Body of pancreas (tissue), 4 donors: Measurements from ENCODE around the gene DIP2A.

Source experiments
- POLR2A ChIP-seq, 3 donors: fragments of 450-650 bp; IDR thresholded peaks; one replicate each; pipeline ENCODE4 v1.6.1; 2016; ENCODE audit warnings: antibody characterized with exemption in 3 of 3, mild to moderate bottlenecking in 2 of 3
- TF ChIP-seq, protein P1 (sequence below), 7 experiments: fragments of 450-650 bp in 4 of 7; fragments of 200-600 bp in 3 of 7; sonication (generic) in 3 of 7; IDR thresholded peaks; one replicate each; pipeline ENCODE4 v1.5.1; 2016 to 2019; ENCODE audit warnings: antibody characterized with exemption in 7 of 7

- no peak for TF ChIP-seq POLR2A (IDR thresholded peaks at IDR 0.05)
- TF ChIP-seq, protein P1, sequence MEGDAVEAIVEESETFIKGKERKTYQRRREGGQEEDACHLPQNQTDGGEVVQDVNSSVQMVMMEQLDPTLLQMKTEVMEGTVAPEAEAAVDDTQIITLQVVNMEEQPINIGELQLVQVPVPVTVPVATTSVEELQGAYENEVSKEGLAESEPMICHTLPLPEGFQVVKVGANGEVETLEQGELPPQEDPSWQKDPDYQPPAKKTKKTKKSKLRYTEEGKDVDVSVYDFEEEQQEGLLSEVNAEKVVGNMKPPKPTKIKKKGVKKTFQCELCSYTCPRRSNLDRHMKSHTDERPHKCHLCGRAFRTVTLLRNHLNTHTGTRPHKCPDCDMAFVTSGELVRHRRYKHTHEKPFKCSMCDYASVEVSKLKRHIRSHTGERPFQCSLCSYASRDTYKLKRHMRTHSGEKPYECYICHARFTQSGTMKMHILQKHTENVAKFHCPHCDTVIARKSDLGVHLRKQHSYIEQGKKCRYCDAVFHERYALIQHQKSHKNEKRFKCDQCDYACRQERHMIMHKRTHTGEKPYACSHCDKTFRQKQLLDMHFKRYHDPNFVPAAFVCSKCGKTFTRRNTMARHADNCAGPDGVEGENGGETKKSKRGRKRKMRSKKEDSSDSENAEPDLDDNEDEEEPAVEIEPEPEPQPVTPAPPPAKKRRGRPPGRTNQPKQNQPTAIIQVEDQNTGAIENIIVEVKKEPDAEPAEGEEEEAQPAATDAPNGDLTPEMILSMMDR (IDR thresholded peaks at IDR 0.05): no peak
Measured at GRCh38 chr21:46411236-46411635, 47.5 kb upstream of the DIP2A start.
